HG02943 (cell line): ENCODE data around the gene CSTF2T.

ENCODE experiments used
- ATAC-seq: cut with Tn5 transposase; IDR thresholded peaks from one replicate; pipeline ENCODE4 v1.9.1; 2021; ENCODE audit warnings: mild to moderate bottlenecking, low read depth, moderate library complexity; ENCODE audit not compliant: unreplicated experiment

CSTF2T gene

DNA sequence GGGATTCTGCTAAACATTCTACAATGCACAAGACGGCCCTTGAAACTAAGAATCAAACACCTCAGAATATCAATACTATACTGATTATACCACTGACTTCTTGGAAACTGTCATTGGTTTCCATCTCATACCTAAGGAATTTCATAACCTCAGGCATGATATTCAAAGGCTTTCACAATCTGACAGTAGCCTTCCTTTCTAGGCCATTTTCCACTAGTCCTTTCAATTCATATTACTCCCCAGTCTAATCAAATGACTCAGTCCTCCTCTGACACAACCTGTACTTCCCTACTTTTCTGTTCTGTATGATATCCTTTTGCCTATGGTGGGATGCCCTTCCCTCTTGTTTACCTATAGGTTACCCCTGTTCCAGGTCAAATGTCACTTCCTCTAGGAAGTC lies 48.3 kb downstream of the CSTF2T start:
- ATAC-seq = no peak

DNA sequence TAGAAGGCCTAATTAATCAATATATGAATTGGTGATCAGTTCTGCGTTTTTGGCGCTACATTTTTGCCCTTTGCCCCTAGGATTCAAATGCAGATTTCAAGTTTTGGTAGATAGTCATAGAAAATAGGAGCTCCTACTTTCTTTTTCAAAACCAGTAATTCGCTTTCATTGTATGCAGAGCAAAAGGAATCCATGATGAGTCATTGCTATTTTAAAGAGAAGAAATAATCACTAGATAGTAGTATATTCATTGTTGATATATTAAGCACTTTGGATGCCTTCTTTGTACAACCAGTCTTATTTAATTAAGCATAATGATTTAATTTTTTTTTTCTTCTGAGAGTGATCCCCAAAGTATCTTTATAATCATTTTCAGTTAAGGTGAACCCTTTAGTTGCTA lies 50.3 kb downstream of the CSTF2T start:
- no peak for ATAC-seq
